H9 (cell line): Measurements from ENCODE around the gene HEPN1. TPM values are rescaled to one million over a fixed set of nuclear protein-coding genes. Genes with fewer than 3 reads are reported as not detected.

Experiments
- DNase-seq: peaks from one replicate; pipeline ENCODE4 v3.0.0-alpha.2; 2017
- H2AFZ ChIP-seq: one replicate; pipeline ENCODE4 v1.6.1; 2013; ENCODE audit warnings: mild to moderate bottlenecking, low read length, control low read depth, moderate library complexity
- H2AK5ac ChIP-seq: 2 replicates; pipeline ENCODE4 v1.6.1; 2013; ENCODE audit warnings: low read length, control low read depth, mixed read lengths; ENCODE audit not compliant: insufficient read length
- H2BK120ac ChIP-seq: one replicate; pipeline ENCODE4 v1.6.1; 2013; ENCODE audit warnings: low read depth, mild to moderate bottlenecking, low read length, control low read depth, inconsistent platforms; ENCODE audit not compliant: poor library complexity, severe bottlenecking
- H2BK12ac ChIP-seq: 2 replicates; pipeline ENCODE4 v1.6.1; 2013; ENCODE audit warnings: low read length, control low read depth, mixed read lengths, low read depth; ENCODE audit not compliant: insufficient read length
- H2BK15ac ChIP-seq: 2 replicates; pipeline ENCODE4 v1.6.1; 2013; ENCODE audit warnings: low read depth, low read length, control low read depth
- H2BK20ac ChIP-seq: one replicate; pipeline ENCODE4 v1.6.1; 2013; ENCODE audit warnings: low read depth, mild to moderate bottlenecking, low read length, control low read depth, inconsistent platforms; ENCODE audit not compliant: poor library complexity, severe bottlenecking
- H2BK5ac ChIP-seq: 2 replicates; pipeline ENCODE4 v1.6.1; 2013; ENCODE audit warnings: low read length, control low read depth, mixed read lengths; ENCODE audit not compliant: insufficient read length
- H3K14ac ChIP-seq: 2 replicates; pipeline ENCODE4 v1.6.1; 2013; ENCODE audit warnings: low read length, control low read depth; ENCODE audit not compliant: insufficient read depth
- H3K18ac ChIP-seq: 2 replicates; pipeline ENCODE4 v1.6.1; 2013; ENCODE audit warnings: low read depth, mild to moderate bottlenecking, mixed read lengths, low read length, control low read depth; ENCODE audit not compliant: insufficient read length
- H3K23ac ChIP-seq: 2 replicates; pipeline ENCODE4 v1.6.1; 2013; ENCODE audit warnings: low read length, control low read depth, mixed read lengths, low read depth; ENCODE audit not compliant: insufficient read length
- H3K23me2 ChIP-seq: 2 replicates; pipeline ENCODE4 v1.6.1; 2013; ENCODE audit warnings: low read depth, mild to moderate bottlenecking, mixed read lengths, low read length, control low read depth; ENCODE audit not compliant: insufficient read length, poor library complexity, severe bottlenecking
- H3K27ac ChIP-seq: 2 replicates; pipeline ENCODE4 v1.5.1; 2013; ENCODE audit warnings: low read length, control low read depth, mixed read lengths, low read depth; ENCODE audit not compliant: insufficient read length
- H3K27me3 ChIP-seq: 2 replicates; pipeline ENCODE4 v1.6.1; 2013; ENCODE audit warnings: low read length, control low read depth, inconsistent platforms; ENCODE audit not compliant: insufficient read depth
- H3K4ac ChIP-seq: 2 replicates; pipeline ENCODE4 v1.6.1; 2013; ENCODE audit warnings: low read depth, mild to moderate bottlenecking, control low read depth, inconsistent platforms, low read length, moderate library complexity
- H3K4me1 ChIP-seq: 2 replicates; pipeline ENCODE4 v1.6.1; 2013; ENCODE audit warnings: low read length, control low read depth, inconsistent platforms; ENCODE audit not compliant: insufficient read depth
- H3K4me2 ChIP-seq: 2 replicates; pipeline ENCODE4 v1.6.1; 2013; ENCODE audit warnings: low read length, control low read depth, mixed read lengths; ENCODE audit not compliant: insufficient read length, insufficient read depth
- H3K56ac ChIP-seq: 2 replicates; pipeline ENCODE4 v1.6.1; 2013; ENCODE audit warnings: low read depth, mild to moderate bottlenecking, mixed read lengths, low read length, control low read depth; ENCODE audit not compliant: insufficient read length
- H3K79me1 ChIP-seq: 2 replicates; pipeline ENCODE4 v1.6.1; 2013; ENCODE audit warnings: low read depth, mild to moderate bottlenecking, moderate library complexity, low read length, control low read depth, inconsistent platforms; ENCODE audit not compliant: insufficient read depth, poor library complexity, severe bottlenecking
- H3K79me2 ChIP-seq: 2 replicates; pipeline ENCODE4 v1.6.1; 2013; ENCODE audit warnings: low read length, control low read depth, inconsistent platforms; ENCODE audit not compliant: insufficient read depth
- H3K9ac ChIP-seq: 2 replicates; pipeline ENCODE4 v1.6.1; 2013; ENCODE audit warnings: low read length, control low read depth, mixed read lengths; ENCODE audit not compliant: insufficient read length; ENCODE audit errors: extremely low read depth
- H3K9me3 ChIP-seq: one replicate; pipeline ENCODE4 v1.6.1; 2013; ENCODE audit warnings: low read depth, low read length, inconsistent platforms; ENCODE audit not compliant: control insufficient read depth
- H3T11ph ChIP-seq: one replicate; pipeline ENCODE4 v1.6.1; 2013; ENCODE audit warnings: mild to moderate bottlenecking, low read length, control low read depth, inconsistent platforms
- H4K20me1 ChIP-seq: one replicate; pipeline ENCODE4 v1.6.1; 2013; ENCODE audit not compliant: control insufficient read depth, insufficient read length, insufficient read depth
- H4K5ac ChIP-seq: 2 replicates; pipeline ENCODE4 v1.6.1; 2013; ENCODE audit warnings: low read depth, mild to moderate bottlenecking, mixed read lengths, low read length, control low read depth; ENCODE audit not compliant: insufficient read length
- H4K8ac ChIP-seq: replicated peaks from 2 replicates; pipeline ENCODE4 v1.6.1; 2013; ENCODE audit warnings: low read length, control low read depth, mixed read lengths, low read depth; ENCODE audit not compliant: insufficient read length
- H4K91ac ChIP-seq: 2 replicates; pipeline ENCODE4 v1.6.1; 2013; ENCODE audit warnings: low read depth, mild to moderate bottlenecking, moderate library complexity, mixed read lengths, low read length, control low read depth; ENCODE audit not compliant: insufficient read length
- H3K27ac Mint-ChIP-seq, 3 experiments: 2 replicates in 2 of 3; 3 replicates in 1 of 3; pipeline ENCODE4 v1.8.0; 2020 to 2021; ENCODE audit warnings: mixed read lengths in 3 of 3, mild to moderate bottlenecking in 1 of 3, moderate library complexity in 1 of 3
- H3K27me3 Mint-ChIP-seq: 2 replicates; pipeline ENCODE4 v1.8.0; 2021; ENCODE audit warnings: low read depth, mild to moderate bottlenecking, moderate library complexity, mixed read lengths
- H3K36me3 Mint-ChIP-seq, 3 experiments: 2 replicates in 2 of 3; 3 replicates in 1 of 3; pipeline ENCODE4 v1.8.0; 2020 to 2021; ENCODE audit warnings: low read depth in 3 of 3, mixed read lengths in 3 of 3; ENCODE audit not compliant: insufficient read depth in 1 of 3
- H3K4me1 Mint-ChIP-seq, 2 experiments: 2 replicates each; pipeline ENCODE4 v1.8.0; 2020; ENCODE audit warnings: mixed read lengths in 2 of 2
- H3K4me3 Mint-ChIP-seq, 2 experiments: 2 replicates in 1 of 2; 3 replicates in 1 of 2; pipeline ENCODE4 v1.8.0; 2020 to 2021; ENCODE audit warnings: mild to moderate bottlenecking in 2 of 2, mixed read lengths in 2 of 2, moderate library complexity in 1 of 2
- H3K9me3 Mint-ChIP-seq, 2 experiments: 2 replicates in 1 of 2; 3 replicates in 1 of 2; pipeline ENCODE4 v1.8.0; 2020; ENCODE audit warnings: mild to moderate bottlenecking in 2 of 2, mixed read lengths in 2 of 2, moderate library complexity in 1 of 2
- CTCF ChIP-seq: fragments of 200-600 bp; sonication (generic); conservative IDR thresholded peaks from 3 replicates; pipeline ENCODE4 v1.8.0; 2021; ENCODE audit warnings: antibody characterized with exemption, mild to moderate bottlenecking
- total RNA-seq: library from RNA; stranded (reverse); gene quantifications from 2 replicates; pipeline ENCODE4 v1.2.1, GENCODE V29; 2021

Gene HEPN1
- total RNA-seq, 1 experiment from 2014 or later: not detected

- Histone ChIP-seq H2BK20ac (no peak overlapping the region), H3K9me3 (no peaks in the 10 kb centered on the region), H4K20me1 (no peaks in the 10 kb centered on the region), H3K23me2 (peaks cover 8% of the 10 kb centered on the region), H2BK120ac (no peak overlapping the region), H3T11ph (no peak overlapping the region), H3K9ac (no peak overlapping the region), H3K23ac (no peak overlapping the region), H2AFZ (no peak overlapping the region), H2AK5ac (no peak overlapping the region), H3K79me1 (no peaks in the 10 kb centered on the region), H3K79me2 (no peaks in the 10 kb centered on the region), H3K4ac (no peak overlapping the region), H3K4me1 (no peaks in the 10 kb centered on the region; the same call in 1 of the 2 replicates), H2BK5ac (no peak overlapping the region), H3K56ac (no peak overlapping the region), H3K27ac (no peak overlapping the region), H2BK12ac (no peak overlapping the region), H4K8ac (no peak overlapping the region), H4K5ac (no peak overlapping the region), H3K4me2 (peak overlapping the region; percentile 79), H2BK15ac (no peak overlapping the region), H3K18ac (no peak overlapping the region), H4K91ac (no peak overlapping the region), H3K14ac (no peak overlapping the region), H3K27me3 (no peaks in the 10 kb centered on the region)
- no peak overlapping the region for H3K27ac Mint-ChIP-seq
- no peak overlapping the region for H3K4me3 Mint-ChIP-seq
- no peaks in the 10 kb centered on the region; a peak in 1 of 7 replicates for H3K36me3 Mint-ChIP-seq
- no peaks in the 10 kb centered on the region; the same call in 1 of the 2 replicates for H3K27me3 Mint-ChIP-seq
- H3K4me1 Mint-ChIP-seq: no peaks in the 10 kb centered on the region
- no peak for TF ChIP-seq CTCF
- H3K9me3 Mint-ChIP-seq: no peaks in the 10 kb centered on the region
- DNase-seq: no peak
Measured at GRCh38 chr11:124955035-124955434, 36.0 kb downstream of the HEPN1 start.
